HG02571 (cell line): ENCODE data around the gene HS3ST1.
A peak's percentile ranks its signal among the peaks of the same experiment; 100 is the strongest.
"Not testable (repeated sequence)": the region's sequence is repeated elsewhere in the genome, so short reads cannot be mapped to it uniquely, and the experiment has no call there.

Source experiments
- ATAC-seq: cut with Tn5 transposase; IDR thresholded peaks from one replicate; pipeline ENCODE4 v1.9.1; 2021; ENCODE audit warnings: mild to moderate bottlenecking, moderate library complexity; ENCODE audit not compliant: unreplicated experiment

The HS3ST1 gene

DNA sequence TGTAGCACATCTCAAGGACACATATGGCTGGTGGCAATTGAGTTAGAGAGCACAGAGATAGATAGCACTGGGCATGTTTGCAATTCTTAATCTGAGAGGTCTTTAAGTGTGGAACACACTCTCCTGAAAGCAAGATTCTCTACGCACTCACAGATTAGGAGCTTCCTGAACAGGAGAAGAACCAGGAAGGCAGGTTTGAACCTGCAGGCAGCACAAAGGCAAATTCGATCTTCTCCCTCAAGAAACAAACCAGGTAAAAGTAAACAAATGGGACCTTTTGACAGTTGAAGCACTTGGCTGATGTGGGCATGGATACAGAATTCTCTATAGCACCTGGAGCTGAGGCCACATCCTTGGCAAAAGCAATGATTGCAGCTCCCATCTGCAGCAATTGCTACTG lies 24.3 kb downstream of the HS3ST1 start:
- ATAC-seq = no peak

DNA sequence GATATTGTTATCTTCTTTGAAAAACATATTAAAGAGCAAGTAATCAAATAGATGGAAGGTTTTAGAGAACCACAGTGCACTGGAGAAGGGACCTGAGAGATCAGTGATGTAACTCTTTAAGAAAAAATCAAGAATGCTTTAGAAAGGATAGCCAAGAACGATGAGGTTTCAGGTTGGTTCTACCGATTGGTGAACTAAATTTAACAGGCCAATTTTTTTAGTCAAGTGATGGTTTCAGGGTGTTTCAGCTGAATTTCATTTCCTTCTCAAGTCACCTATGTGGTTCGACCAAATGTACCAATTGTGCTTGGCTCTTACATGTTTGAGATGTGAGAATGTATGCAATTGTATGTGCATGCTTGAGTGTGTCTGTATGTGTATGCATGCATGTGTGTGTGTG lies 26.5 kb downstream of the HS3ST1 start:
- peak; percentile 55 for ATAC-seq

DNA sequence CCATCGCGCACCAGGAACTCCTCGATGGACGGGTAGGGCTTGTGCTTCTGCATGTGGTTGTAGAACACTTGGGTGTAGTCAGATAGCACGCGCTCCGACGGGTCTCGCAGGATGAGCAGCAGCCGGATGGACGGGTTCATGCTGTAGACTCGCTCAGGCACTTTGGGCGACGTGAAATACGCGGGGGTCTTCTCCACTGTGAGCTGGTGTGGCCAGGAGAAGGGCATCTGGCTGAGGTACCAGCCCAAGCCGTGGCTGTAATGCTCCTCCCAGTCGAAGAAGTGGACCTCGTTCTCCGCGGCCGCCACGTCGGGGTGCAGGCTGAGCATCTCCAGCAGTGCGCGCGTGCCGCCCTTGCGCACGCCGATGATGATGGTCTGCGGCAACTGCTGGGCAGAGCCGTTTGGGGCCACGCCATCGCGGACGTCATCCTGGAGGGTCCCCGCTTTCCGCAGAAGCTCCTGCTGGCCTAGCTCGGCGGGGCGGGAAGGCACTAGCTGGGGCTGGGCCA lies 29.2 kb downstream of the HS3ST1 start:
- no peak for ATAC-seq

DNA sequence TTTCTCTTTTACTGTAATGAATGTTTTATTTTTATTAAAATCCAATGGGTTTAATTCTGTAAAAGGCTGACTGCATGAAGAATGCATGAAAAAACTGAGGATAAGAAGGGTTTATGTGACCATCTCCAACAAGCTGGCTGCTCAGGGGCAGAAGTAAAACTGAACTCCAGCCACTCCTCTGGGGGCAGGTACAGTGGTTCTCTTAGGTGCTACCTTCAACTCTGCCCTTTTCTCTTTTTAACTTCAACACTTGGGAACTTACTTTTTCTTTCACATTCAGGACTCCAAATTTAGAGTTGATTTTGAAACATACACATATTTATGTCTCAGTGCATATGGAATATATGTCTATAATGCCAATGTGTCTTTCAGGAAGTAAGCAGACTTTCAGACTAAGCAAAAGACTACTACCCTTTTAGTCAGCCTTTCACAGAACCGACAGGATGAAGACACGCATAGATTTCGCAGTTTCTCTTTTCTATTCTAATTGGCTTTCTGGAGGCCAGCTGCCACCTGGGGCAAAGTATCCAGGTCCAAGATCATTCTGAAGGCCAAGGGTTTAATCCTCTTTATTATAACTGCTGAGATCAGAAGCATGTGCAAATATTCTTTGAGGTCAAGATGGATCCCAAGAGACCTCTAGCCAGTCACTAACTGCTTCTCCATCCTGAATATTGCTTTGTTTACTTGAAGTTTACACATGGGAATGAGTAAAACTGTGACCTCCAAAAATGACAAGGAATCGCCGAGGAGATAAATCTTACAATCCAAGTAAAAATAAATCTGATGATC lies 30.7 kb downstream of the HS3ST1 start:
- peak; percentile 65 for ATAC-seq

DNA sequence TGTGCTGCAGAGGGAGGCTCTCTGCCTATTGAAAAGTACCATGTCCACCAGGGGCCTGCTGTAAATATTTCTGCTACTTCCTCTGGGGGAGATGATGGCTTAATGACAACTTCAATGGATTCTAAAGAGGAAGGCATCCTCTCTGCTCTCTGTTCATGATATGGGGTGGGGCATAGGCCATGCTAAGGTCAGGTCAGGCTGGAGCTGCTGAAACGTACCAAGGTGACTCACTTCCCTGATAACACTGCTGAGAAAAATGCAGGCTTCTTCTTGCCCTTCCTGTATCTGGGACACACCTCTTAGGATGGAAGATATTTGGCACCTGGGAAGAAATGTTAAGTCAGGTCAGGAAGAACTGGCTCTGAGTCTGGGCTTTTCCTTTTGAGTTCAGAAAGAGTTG lies 31.5 kb downstream of the HS3ST1 start:
- ATAC-seq = no peak

DNA sequence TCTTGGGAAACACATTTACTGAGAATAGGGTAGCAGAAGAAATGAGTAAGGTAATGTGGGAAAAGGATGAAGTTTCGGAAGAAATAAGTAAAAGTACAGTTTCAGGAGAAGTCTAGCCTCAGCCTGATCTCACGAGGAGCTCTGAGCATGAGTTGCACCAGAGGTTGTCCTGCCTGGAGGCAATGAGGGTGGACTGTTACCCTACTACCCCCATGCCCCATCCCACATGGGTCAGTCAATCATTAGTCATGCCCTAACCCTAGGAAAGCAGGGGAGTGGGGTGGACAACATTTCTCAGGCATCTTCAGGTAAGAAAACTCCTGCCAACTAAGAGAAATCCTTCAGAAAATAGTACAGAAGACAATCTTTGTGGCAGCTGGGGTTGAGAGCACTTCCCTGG lies 35.1 kb downstream of the HS3ST1 start:
- no peak for ATAC-seq

DNA sequence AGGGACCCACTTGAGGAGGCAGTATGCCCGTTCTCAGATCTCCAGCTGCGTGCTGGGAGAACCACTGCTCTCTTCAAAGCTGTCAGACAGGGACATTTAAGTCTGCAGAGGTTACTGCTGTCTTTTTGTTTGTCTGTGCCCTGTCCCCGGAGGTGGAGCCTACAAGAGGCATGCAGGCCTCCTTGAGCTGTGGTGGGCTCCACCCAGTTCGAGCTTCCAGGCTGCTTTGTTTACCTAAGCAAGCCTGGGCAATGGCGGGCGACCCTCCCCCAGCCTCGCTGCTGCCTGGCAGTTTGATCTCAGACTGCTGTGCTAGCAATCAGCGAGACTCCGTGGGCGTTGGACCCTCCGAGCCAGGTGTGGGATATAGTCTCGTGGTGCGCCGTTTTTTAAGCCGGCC lies 44.6 kb downstream of the HS3ST1 start:
- ATAC-seq = not testable (repeated sequence)

DNA sequence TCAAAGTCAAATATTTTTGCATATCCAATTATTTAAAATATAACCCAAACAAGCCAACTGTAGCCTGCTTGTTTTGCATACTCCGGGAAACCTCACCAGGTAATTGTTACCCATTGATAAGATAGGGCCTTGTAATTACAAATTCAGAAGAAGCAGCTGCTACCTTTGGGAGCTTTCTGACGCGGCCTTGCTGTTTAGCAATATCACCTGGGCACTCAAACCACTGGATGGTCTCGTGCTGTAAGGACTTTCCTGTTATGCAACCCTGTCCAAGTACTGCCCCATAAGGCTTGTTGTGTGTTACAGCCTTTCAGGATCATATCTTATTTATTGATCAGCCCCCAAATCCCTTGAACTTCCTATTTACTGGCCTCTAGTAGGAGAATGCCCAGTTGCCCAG lies 52.1 kb downstream of the HS3ST1 start:
- ATAC-seq = no peak

DNA sequence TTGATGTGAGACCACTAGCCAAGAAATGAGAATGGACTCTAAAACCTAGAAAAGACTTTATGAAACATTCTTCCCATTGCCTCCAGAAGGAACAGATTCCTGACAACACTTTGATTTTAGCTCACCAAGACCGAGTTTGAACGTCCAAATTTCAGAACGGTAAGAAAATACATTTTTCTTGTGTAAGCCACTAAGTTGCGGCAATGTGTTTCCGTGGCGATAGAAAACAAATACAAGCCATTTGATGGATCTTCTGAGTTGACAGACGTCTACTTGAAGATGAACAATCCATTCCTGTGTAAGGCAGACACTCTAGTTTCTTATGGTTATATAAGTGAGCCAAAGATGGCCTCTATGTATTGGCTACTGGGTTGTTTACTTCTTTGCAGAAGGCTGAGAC lies 52.5 kb downstream of the HS3ST1 start:
- no peak for ATAC-seq

DNA sequence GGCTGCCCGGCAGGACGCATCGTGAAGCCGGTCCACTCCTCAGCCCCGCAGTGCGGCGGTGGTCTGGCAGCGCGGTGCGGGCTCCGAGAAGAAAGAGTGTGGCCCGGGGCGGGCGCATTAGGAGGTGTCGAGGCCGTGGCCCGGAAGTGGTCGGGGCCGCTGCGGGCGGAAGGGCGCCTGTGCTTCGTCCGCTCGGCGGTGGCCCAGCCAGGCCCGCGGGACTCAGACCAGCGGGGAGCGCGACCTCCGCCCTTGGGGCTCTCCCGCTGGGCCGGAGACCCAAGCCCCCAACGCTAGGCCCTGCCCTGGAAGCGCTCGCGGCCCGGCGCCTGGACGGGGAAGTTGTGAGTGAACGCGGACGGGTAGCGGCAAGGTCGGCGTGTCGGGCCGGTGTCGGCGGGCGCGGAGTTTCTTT lies 60.0 kb downstream of the HS3ST1 start:
- no peak for ATAC-seq

DNA sequence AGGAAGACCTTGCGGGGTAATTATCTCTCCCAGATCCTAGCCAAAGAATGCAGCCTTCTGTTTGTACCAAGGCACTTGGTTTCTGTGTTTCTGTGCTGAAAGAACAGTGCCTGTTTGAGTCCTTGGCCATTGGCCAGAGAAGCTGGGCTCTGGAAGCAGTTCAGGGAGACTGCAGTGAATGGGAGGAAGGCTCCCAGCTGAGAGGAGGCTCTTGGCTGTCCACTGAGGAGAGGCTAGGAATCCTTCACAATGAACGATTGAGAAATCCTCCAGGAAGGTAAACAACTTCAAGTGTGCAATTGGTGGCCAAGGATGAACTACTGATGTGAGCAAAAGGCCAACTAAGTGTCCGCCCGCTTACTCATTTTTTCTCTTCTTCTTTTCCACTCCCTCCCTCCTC lies 61.3 kb downstream of the HS3ST1 start:
- no peak for ATAC-seq

DNA sequence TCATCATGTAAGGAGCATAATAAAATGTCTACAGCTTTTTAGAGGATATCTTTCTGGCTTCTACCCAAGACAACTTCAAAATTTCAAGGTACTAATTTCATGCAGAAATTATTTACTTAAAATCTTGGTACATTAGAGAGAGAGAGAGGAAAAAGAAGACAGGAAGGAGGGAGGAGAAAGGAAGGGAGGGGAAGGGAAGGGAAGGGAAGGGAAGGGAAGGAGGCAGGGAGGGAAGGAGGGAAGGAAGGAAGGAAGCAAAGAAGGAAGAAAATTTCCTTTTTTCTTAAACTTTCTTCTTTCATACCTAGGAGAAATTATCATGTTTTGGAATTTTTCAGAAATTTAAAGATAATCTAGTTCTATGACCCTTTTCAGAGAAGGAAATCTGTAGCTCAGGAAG lies 61.8 kb downstream of the HS3ST1 start:
- ATAC-seq = no peak

DNA sequence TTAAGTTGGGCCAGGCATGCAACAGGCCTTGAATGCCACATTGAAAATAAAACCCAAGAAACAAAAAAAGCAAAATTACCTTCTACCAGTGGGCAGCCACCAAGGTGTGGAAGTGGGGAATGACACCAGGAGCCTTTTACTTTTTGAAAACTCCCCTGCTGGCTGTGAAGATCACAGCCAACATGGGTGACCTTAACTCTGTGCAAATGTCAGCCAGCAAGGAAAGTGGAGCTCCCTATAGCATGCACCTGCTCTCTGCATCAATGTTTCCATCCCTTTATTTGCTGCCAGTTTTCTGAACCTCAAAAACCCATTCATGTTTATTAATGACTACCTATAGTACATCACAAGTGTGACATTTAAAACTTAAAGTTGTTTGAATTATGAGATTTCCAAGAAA lies 63.7 kb downstream of the HS3ST1 start:
- no peak for ATAC-seq

DNA sequence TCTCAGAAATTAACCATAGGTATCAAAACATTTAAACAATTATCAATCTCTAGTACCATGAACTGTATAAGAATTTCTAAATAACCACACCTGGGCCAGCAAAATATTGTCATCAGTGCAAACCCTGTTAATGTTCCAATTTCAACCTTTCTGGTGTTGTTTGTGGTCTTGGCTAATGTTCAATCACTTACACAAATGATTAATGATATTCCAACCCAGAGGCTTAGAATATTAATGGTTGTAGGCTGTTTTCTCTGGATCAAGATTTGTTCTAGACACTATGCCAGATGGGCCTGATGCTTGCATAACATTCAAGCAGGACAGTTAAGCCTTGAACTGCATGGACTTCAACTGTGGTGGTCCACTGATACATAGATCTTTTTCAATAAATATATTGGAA lies 69.1 kb downstream of the HS3ST1 start:
- no peak for ATAC-seq

DNA sequence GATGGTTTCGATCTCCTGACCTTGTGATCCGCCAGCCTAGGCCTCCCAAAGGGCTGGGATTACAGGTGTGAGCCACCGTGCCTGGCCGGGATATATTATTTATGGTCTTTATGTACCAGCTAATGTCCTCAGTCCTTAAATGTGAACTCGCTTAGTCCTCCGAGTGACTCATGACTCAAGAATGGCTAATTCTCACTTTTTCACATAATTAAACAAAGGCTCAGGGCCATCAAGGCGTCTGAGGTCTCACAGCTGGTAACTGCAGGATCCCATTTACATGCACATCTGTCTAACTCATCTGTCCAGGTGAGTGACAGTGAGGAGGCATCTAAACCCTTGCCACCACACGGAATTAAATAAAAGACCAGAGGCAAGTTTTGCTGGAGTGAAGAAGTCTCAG lies 73.5 kb downstream of the HS3ST1 start:
- no peak for ATAC-seq

DNA sequence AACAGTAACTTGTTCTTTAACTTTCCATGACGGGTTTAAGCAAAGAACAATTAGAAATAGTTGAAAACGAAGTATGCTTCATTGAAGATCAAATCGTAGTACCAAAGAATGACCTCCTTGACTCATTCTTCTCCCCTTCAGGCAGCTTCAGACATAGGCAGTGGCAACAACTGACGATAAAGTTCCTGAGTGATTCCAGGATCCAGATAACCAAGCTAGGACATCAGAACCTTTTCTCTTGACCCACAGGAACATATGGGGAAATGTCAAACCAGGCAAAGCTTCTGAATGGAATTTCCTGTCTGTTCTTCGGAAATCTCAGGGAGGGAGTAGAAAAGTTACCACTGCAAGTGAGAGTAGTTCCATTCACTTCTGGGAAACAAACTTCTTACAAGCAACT lies 74.2 kb downstream of the HS3ST1 start:
- no peak for ATAC-seq

DNA sequence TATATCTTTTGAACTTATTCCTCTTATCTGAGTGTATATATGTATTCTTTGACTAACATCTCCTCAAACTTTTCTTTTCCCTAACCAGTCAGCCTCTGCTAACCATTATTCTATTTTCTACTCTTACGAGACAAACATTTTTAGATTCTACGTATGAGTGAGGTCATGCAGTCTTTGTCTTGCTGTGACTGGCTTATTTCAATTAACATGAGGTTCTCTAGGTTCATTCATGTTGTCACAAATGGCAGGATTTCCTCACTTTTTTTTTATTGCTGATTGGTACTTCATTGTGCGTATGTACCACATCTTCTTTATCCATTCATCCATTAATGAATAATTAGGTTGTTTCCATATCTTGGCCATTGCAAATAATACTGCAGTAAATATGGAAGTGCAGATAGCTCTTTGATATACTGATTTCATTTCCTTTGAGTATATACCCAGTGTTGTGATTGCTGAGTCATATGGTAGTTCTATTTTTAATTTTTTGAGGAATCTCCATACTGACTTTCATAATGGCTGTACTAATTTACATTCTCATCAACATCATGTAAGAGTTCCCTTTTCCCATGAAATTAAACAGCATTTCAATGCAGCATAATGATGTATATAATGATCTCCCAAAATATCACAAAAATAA lies 80.1 kb downstream of the HS3ST1 start:
- no peak for ATAC-seq

DNA sequence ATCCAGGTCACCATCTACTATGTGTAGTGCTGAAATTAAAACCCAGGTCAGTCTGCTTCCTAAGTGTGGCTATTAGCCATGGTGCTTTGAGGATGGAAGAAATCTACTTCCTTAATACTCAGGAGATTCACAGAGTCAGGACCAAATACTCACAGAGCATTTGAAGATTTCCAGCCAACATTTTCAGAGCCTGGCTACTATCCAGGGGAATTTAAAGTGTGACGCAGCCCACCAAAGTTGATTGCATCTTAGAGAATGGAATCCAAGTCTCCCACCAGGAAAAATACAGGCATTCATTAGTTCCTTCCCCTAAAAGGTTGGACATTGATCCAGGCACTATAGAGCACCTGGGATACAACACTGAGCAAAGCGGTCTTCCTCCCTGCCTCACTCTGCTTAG lies 83.8 kb downstream of the HS3ST1 start:
- ATAC-seq = no peak

DNA sequence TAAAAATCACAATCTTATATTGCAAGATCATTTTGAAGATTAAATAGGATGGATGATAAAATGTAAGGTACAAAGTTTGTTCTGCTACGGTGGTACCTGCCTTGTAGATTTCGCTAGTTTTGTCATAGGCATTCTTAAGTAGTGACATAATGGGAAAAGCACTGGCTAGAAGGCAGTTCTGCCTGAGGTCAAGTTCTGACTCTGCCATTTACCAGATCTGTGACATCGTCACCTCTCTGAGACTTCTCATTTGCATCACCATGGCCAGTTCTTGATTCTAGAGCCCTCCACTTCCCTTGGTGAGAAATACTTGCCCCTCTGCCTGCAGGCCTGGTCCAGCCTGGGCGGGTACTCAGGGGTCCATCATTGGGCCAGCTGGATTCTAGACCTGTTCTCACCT lies 85.2 kb downstream of the HS3ST1 start:
- ATAC-seq = no peak
